ENCODE data around the gene CADM1.
A peak's percentile ranks its signal among the peaks of the same experiment; 100 is the strongest.

CADM1 gene

DNA sequence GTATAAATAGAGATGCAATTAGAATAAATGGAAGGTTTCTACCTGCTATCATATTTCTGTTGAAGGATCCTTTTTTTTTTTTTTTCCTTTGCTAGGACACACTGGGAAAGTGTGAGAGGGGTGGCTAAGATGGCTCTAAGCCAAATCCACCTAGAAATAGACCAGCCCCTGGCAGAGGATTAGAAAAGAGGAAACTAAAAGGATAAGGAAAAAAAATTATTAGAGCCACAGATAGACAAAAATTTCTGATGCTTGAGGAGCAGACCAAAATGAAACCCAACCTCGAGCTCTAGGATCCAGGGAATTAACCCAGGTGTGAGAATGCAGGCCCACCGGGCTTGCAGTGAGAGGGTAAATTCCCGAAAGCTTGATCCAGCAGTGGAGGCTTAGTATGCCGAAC lies 262.3 kb downstream of the CADM1 start:
- no peak for DNase-seq (ENCODE audit: low spot score)

GRCh38 chr11:115238791-115239190 lies 265.4 kb downstream of the CADM1 start:
- DNase-seq (ENCODE audit: low spot score), result no peak

DNA sequence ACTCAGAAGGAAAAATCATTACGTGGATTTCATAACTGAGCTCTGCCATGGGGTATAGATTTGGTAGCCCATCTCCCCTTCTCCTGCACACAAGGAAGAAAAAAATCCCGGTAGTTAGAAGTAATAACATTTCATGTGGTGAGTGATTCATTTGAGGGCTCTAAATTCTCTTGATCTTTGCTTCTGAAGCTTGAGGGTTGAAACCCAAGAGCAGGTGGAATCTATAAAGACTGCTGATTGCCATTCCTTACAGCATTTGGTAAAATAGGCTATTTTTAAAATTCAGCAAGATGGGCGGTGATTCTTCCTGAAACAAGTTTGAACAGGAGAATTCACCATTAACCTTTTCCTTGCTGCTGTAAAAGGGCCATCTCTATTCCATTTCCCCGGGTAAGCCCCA lies 266.1 kb downstream of the CADM1 start:
- no peak for DNase-seq (ENCODE audit: low spot score)

DNA sequence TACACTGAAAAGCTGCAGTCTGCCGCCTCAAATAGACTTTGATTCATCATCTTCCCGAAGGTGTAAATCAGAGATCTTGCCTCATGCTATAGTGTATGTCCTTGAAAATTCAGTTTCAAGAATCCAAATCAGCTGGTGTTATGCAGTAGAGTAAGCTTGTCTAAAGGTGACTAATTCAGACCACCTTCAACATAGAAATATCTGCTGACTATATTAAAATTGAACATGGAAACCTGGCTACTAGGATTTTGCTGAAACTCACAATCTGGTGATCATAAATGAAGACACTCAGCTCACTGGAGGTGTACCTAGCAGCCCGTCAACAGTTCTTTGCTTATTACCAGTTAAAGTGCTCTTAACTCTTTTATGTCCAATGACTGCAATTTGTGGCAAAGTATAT lies 266.6 kb downstream of the CADM1 start:
- no peak for DNase-seq (ENCODE audit: low spot score)

GRCh38 chr11:115234794-115235193 lies 269.4 kb downstream of the CADM1 start:
- no peak for DNase-seq (ENCODE audit: low spot score)

DNA sequence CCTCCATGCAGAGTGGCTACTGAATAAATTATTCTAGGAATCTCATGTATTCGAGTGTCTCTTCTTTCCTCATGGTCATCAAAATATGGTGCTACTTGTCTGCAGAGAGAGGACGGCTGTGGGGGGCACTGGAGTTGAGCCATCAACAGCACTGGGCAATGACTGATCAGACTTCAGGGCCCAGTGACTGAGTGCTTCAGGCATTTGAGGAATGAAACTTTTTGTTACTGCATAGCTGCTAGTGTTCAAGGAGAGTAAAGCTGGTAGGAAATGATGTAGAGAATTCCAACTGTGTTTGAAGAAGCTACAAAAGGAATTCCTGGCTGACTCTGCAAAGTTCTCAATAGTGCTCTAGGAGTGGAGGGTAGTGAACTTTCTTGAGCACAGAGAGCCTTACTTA lies 277.7 kb downstream of the CADM1 start:
- peak; percentile 40 for DNase-seq (ENCODE audit: low spot score)

- no peak for DNase-seq (ENCODE audit: low spot score)
Observed at GRCh38 chr11:115224551-115224950, 279.7 kb downstream of the CADM1 start.

DNA sequence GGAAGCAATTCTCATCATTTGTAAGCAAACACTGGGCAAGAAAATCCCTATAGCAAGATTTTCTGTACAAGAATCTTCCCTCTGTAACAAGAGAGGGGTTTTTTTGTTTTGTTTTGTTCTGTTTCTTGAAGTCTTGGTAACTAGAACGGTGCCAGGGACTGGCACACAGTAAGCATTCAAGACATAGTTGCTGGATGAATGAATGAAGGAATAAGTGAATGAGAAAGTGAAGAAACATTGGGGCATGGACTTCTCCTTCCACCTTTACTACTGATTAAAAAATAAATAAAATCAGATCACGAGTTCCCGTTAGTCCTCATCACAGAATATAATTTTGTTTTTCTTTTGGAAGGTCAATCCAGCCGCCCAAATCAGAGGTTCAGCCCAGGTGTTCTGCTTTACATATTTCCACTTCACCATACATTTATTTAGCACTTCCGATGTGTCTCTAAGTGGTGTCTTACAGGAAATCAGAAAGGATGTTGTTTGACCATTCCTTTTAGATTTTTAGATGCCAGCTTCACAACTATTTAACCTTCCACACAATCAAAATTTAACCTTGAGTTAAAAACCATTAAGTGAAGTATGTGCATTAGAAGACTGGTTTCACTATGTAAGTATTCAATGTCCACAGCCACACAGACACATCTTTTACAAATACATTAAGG lies 281.2 kb downstream of the CADM1 start:
- no peak for DNase-seq (ENCODE audit: low spot score)

DNA sequence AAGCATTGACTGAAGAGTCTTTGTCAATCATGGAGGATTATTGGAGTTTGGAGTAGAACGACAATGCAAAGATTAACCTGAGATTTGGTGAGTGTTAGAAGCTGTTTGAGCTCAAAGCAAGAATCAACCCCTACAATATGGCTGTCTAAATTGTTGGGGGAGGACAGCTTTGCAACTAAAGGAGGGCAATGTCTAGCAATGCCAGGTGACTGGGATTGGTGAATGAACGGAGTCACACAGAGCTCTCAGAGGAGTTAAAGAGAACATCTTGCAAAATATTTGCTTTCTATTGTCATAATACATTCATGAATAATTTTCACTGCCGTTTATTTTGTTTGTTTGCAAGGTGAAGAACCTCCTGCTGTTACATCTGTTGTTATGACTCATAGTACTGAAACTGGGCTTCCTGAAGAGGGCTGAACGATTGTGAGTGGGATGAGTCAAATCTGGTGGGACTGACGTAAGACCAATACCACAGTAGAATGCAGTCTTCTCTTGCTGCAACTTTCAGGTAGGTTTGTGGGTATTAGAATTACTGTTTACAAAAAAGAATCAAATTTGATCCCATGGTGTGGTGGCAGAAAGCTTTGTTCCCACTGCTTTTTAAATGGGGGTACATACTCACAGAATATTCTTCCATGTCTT lies 281.9 kb downstream of the CADM1 start:
- DNase-seq (ENCODE audit: low spot score), result peak; percentile 81

DNA sequence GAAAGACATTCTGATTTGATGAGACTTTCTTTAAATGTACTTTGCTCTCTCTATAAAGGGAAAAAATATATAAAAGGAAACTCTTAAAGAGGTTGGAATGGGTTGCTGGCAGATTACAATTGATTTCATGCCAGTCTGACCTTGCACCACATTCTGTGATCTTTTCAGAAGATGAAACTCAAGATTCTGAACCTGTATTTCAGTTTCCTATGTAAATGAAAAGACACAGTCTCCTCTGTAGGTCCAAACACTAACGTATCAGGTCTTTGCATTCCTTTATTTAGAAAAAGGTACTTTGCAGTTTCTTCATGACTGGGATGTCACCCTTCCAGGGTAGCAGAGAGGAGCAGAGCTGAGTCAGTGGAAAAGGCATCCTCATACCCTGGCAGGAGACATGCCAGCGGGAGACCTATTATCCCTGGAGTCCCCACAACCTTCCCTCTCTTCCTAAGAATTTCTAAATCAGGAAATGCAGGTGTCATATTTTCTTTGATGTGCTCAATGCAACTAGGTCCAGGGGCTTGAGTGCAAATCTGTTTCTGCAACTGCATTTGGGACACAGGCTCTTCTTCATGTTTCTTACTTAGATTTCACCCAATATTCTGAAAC lies 282.6 kb downstream of the CADM1 start:
- DNase-seq (ENCODE audit: low spot score), result no peak

- DNase-seq (ENCODE audit: low spot score), result no peak
Observed at GRCh38 chr11:115220911-115221310, 283.3 kb downstream of the CADM1 start.

DNA sequence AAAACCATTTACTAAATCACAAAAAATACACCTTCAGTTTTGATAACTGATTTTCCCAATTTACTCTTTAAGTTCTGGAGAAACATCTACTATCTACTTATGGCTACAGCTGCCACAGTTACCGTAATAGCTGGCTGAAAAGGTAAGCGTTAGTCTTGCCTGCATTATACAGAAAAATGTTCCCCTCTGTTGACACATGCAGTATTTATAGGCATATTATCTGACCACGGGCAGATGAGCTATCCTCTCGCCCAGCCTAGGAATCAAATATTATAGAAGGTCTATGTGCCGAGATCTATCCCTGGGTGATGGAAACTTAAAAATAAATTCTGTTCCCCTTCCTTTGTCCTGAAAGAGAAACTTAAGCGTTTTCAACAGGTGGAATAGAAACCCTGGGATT lies 283.8 kb downstream of the CADM1 start:
- no peak for DNase-seq (ENCODE audit: low spot score)

DNA sequence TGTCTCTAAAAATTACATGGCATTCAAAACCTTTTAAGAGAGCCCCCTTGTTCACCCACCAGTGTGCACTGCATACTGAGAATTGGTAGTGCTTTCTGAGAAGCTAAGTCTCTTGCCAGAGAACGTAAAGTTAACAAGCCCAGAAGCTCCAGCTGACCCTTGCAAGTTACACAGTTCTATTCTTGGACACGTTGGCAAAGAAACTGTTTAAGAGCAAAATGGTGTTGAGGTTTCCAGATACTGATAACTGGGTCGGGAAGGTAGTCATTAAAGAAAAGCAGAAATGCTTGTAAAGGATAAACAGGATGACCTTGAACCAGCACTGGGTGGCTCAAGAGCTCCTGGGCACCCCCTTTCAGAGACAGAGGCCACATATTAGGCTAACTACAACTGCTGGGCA lies 284.8 kb downstream of the CADM1 start:
- DNase-seq (ENCODE audit: low spot score), result no peak

GRCh38 chr11:115217726-115218311 lies 286.4 kb downstream of the CADM1 start:
- no peak for DNase-seq (ENCODE audit: low spot score)

GRCh38 chr11:115215694-115216617 lies 288.3 kb downstream of the CADM1 start:
- no peak for DNase-seq (ENCODE audit: low spot score)

DNA sequence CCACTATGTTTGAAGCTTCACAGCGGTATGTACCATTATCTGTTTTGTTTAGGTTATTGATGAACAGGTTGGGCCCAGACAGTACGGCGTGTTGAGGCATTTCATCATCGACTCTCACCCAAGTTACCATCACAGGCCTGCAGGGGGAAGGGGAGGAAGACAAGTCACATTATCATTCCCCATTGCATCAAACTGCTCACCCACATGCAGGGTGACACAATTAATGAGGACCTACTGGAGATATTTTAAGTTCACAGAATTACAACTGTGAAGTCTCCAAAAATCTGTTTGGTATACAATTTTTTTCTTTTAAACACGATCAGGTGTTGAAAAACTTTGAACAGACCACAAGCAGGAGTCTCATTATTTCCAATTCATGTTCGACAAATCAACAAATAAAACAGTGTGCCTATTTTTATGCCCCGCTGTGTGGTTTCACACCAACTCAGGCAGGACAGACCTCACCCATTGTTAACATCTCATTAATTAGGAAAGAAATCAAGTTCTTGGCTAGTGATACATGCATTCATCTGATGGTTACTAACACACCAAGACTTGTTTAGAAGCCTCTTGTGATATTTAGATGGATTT lies 289.5 kb downstream of the CADM1 start:
- no peak for DNase-seq (ENCODE audit: low spot score)

DNA sequence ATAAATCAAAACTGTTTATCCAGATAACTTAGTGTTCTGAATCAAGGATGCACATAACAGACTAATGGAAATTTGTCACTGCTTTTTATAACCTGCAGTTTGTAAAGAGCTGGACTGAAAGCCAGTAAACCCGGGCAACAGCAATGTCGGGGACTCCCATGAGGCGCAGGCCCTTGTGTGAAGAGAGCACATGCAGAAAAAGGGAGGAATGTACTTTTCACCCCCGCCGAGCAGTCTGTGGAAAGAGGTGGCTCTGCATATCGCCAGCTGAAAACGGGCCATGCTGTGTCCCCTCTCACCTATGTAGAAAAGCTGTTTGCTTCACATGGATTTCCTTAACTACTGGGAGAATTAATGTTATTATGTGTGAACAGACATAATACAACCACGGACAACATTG lies 291.2 kb downstream of the CADM1 start:
- no peak for DNase-seq (ENCODE audit: low spot score)

- no peak for DNase-seq (ENCODE audit: low spot score)
Observed at GRCh38 chr11:115208808-115209259, 295.4 kb downstream of the CADM1 start.

DNA sequence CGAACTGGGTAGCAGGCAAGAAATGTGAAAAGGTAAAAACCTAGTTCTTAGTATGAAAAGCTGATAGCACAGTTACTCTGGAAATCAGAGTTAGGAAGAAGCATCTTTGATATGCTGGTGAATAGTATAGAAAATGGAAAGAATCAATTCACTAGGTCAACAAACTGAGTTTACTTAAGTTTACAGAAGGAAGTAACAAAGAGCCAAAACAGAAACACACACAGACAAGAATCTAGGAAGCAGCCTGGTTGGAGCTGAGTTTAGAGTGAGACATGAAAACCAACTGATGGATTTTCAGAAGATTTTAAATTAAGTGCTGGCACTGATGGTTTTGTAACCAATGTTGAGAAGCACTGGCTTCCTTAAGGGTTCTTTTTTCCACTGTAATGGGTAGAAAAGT lies 296.3 kb downstream of the CADM1 start:
- DNase-seq (ENCODE audit: low spot score), result no peak

GRCh38 chr11:115207166-115207591 lies 297.0 kb downstream of the CADM1 start:
- no peak for DNase-seq (ENCODE audit: low spot score)

DNA sequence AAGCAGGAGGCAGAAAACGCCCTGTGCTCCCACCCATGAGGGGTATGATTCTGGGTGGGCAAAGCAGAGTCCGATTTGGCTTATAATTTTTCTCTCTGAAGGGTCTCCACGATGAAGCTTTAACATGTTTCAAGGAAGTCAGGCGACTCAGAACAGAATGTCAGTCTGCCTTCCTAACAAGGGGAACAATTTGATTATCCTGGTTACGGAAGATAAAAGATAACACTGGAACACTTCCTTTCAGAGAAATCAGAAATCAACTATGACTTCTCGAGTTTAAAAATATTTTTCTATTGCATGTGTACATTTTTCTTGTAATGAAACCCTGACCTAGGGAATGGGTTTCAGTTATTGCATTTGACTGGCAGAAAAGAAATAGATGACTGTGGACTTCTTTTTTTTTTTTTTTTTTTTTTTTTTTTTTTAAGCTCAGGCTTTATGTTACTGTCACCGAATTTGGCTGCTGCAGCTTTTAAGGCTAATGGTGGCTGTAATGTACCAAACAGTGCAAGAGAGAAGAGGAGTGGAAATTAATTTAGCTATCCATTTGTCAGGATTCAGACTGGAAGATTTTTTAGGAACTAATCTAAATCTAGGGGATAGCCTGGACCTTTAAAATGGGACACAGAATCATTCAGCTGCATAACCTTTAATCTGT lies 297.7 kb downstream of the CADM1 start:
- no peak for DNase-seq (ENCODE audit: low spot score)

All from kidney capillary endothelial cell (primary cell).